NB4 (cell line): Measurements from ENCODE around the gene CDHR1.

Experiments
- POLR2A ChIP-seq: IDR thresholded peaks from 2 replicates; pipeline ENCODE4 v1.6.1; 2011; ENCODE audit warnings: mild to moderate bottlenecking; ENCODE audit not compliant: insufficient read length; ENCODE audit errors: extremely low read depth
- TF ChIP-seq, protein P1 (sequence below): IDR thresholded peaks from one replicate; pipeline ENCODE4 v1.5.1; 2012; ENCODE audit warnings: low read depth, low read length

DNA sequence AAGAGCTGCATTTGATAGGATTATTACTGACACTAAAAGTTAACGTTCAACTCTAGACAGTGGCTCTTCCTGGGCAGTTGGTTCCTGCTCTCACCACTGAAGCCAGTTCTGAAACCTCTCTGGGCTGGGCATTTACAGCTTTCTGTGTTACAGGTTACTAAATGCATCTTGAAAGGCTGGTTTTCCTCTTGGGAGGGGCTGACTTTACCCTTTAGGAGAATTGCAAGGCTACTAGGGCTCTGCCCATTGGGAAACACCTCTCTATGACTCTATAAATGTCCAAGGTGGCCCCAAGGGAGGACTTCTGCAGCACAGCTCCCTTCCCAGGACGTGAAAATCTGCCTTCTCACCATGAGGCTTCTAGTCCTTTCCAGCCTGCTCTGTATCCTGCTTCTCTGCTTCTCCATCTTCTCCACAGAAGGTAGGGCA lies 20.8 kb upstream of the CDHR1 start, which contains the start of gene GPR15LG:
- TF ChIP-seq, protein P1, sequence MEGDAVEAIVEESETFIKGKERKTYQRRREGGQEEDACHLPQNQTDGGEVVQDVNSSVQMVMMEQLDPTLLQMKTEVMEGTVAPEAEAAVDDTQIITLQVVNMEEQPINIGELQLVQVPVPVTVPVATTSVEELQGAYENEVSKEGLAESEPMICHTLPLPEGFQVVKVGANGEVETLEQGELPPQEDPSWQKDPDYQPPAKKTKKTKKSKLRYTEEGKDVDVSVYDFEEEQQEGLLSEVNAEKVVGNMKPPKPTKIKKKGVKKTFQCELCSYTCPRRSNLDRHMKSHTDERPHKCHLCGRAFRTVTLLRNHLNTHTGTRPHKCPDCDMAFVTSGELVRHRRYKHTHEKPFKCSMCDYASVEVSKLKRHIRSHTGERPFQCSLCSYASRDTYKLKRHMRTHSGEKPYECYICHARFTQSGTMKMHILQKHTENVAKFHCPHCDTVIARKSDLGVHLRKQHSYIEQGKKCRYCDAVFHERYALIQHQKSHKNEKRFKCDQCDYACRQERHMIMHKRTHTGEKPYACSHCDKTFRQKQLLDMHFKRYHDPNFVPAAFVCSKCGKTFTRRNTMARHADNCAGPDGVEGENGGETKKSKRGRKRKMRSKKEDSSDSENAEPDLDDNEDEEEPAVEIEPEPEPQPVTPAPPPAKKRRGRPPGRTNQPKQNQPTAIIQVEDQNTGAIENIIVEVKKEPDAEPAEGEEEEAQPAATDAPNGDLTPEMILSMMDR: no peak
- TF ChIP-seq POLR2A: no peak
